Smooth muscle cell (in vitro differentiated cells): Measurements from ENCODE around the gene DNAH17. TPM values are rescaled to one million over a fixed set of nuclear protein-coding genes. Genes with fewer than 3 reads are reported as not detected.

Source experiments
- DNase-seq: peaks from one replicate; lab custom pipeline; 2025; ENCODE audit not compliant: unreplicated experiment; lab: John Stamatoyannopoulos, UW
- H2AFZ ChIP-seq: fragments of 200-600 bp; sonication (generic); 2 replicates; pipeline ENCODE4 v1.6.0; 2016; ENCODE audit warnings: antibody characterized with exemption, low read depth, mild to moderate bottlenecking
- H3F3A ChIP-seq: fragments of 200-600 bp; sonication (generic); 2 replicates; pipeline ENCODE4 v1.6.0; 2017; ENCODE audit warnings: antibody characterized with exemption, low read depth
- H3K27ac ChIP-seq: fragments of 200-600 bp; sonication (generic); 2 replicates; pipeline ENCODE4 v1.5.1; 2016; ENCODE audit warnings: low read depth, mild to moderate bottlenecking
- H3K27me3 ChIP-seq: fragments of 200-600 bp; sonication (generic); 2 replicates; pipeline ENCODE4 v1.6.1; 2016; ENCODE audit warnings: low read depth, mild to moderate bottlenecking
- H3K36me3 ChIP-seq: fragments of 200-600 bp; sonication (generic); 2 replicates; pipeline ENCODE4 v1.5.1; 2016; ENCODE audit warnings: low read depth
- H3K4me1 ChIP-seq: fragments of 200-600 bp; sonication (generic); 2 replicates; pipeline ENCODE4 v1.5.1; 2016; ENCODE audit warnings: low read depth
- H3K4me2 ChIP-seq: fragments of 200-600 bp; sonication (generic); 2 replicates; pipeline ENCODE4 v1.6.0; 2016; ENCODE audit warnings: mild to moderate bottlenecking
- H3K4me3 ChIP-seq: fragments of 200-600 bp; sonication (generic); 2 replicates; pipeline ENCODE4 v1.5.1; 2016; ENCODE audit warnings: mild to moderate bottlenecking
- H3K79me2 ChIP-seq: fragments of 200-600 bp; sonication (generic); 2 replicates; pipeline ENCODE4 v1.6.0; 2016; ENCODE audit warnings: low read depth, mild to moderate bottlenecking
- H3K9ac ChIP-seq: fragments of 200-600 bp; sonication (generic); 2 replicates; pipeline ENCODE4 v1.6.0; 2016; ENCODE audit warnings: low read depth
- H3K9me3 ChIP-seq: fragments of 200-600 bp; sonication (generic); replicated peaks from 2 replicates; pipeline ENCODE4 v1.5.1; 2016; ENCODE audit warnings: low read depth
- H4K20me1 ChIP-seq: fragments of 200-600 bp; sonication (generic); 2 replicates; pipeline ENCODE4 v1.6.0; 2016; ENCODE audit warnings: low read depth
- CTCF ChIP-seq: fragments of 200-600 bp; sonication (generic); IDR thresholded peaks from 2 replicates; pipeline ENCODE4 v1.5.1; 2017; ENCODE audit warnings: borderline replicate concordance, mild to moderate bottlenecking, antibody characterized with exemption; ENCODE audit not compliant: insufficient read depth, poor library complexity, severe bottlenecking
- WGBS: methylation state at CpG from one replicate; pipeline ENCODE4 v1.1.7; 2016; ENCODE audit warnings: low lambda C conversion rate; 5-methylcytosine and 5-hydroxymethylcytosine counted together
- polyA plus RNA-seq: library from polyadenylated mRNA; unstranded; fragments of >200 nt; fragmentation: Nextera tagmentation; extraction: Ambion mirVana; gene quantifications from 2 replicates; pipeline ENCODE4 v1.2.1, GENCODE V29; 2016
- total RNA-seq: library from RNA; depleted of rRNA; stranded (reverse); fragments of >200 nt; gene quantifications from 2 replicates; pipeline ENCODE4 v1.2.3, GENCODE V29; 2014

Gene DNAH17
- total and polyA plus RNA-seq, 2 experiments from 2014 or later, result 0.18 to 0.98 TPM

GRCh38 chr17:78525511-78526160 is 51.6 kb downstream of the DNAH17 start:
- Histone ChIP-seq H3K79me2 (no peaks in the 10 kb centered on the region), H2AFZ (no peak overlapping the region), H3K4me3 (no peak overlapping the region), H3K27ac (no peak overlapping the region), H3K27me3 (no peaks in the 10 kb centered on the region), H3K9me3 (no peaks in the 10 kb centered on the region), H3K4me1 (no peaks in the 10 kb centered on the region), H3K36me3 (no peaks in the 10 kb centered on the region), H3K4me2 (no peak overlapping the region), H4K20me1 (no peaks in the 10 kb centered on the region), H3K9ac (no peak overlapping the region), H3F3A (no peaks in the 10 kb centered on the region)
- no peak for DNase-seq
- TF ChIP-seq CTCF, result no peak
- 93% methylated on average over 16 of the region's 17 CpGs for WGBS

GRCh38 chr17:78524870-78525510 is 52.2 kb downstream of the DNAH17 start:
- WGBS, result 97% methylated on average over 21 of the region's 23 CpGs
- no peak overlapping the region for H3K4me2 ChIP-seq
- no peaks in the 10 kb centered on the region for H4K20me1 ChIP-seq
- no peak overlapping the region for H3K9ac ChIP-seq
- DNase-seq, result no peak
- H3K9me3 ChIP-seq, result no peaks in the 10 kb centered on the region
- H3K4me3 ChIP-seq, result no peak overlapping the region
- no peaks in the 10 kb centered on the region for H3K79me2 ChIP-seq
- H3K4me1 ChIP-seq, result no peaks in the 10 kb centered on the region
- H3K27ac ChIP-seq, result no peak overlapping the region
- H3K36me3 ChIP-seq, result no peaks in the 10 kb centered on the region
- no peaks in the 10 kb centered on the region for H3K27me3 ChIP-seq
- H3F3A ChIP-seq, result no peaks in the 10 kb centered on the region
- TF ChIP-seq CTCF, result no peak
- no peak overlapping the region for H2AFZ ChIP-seq

- no peaks in the 10 kb centered on the region for H3K27me3 ChIP-seq
- no peaks in the 10 kb centered on the region for H3K79me2 ChIP-seq
- H3K4me1 ChIP-seq, result no peaks in the 10 kb centered on the region
- H3K36me3 ChIP-seq, result no peaks in the 10 kb centered on the region
- H3K4me3 ChIP-seq, result no peak overlapping the region
- no peak for DNase-seq
- H4K20me1 ChIP-seq, result no peaks in the 10 kb centered on the region
- TF ChIP-seq CTCF, result no peak
- no peaks in the 10 kb centered on the region for H3K9me3 ChIP-seq
- 92% methylated on average over 17 of the region's 17 CpGs for WGBS
- no peak overlapping the region for H3K27ac ChIP-seq
- H3K9ac ChIP-seq, result no peak overlapping the region
- H3F3A ChIP-seq, result no peaks in the 10 kb centered on the region
- H3K4me2 ChIP-seq, result no peak overlapping the region
- H2AFZ ChIP-seq, result no peak overlapping the region
Measured at GRCh38 chr17:78523934-78524655, 53.1 kb downstream of the DNAH17 start.
